Fibroblast of skin of abdomen (primary cell): Measurements from ENCODE around the gene PIM3.
A peak's percentile ranks its signal among the peaks of the same experiment; 100 is the strongest.
"Not testable (repeated sequence)": the region's sequence is repeated elsewhere in the genome, so short reads cannot be mapped to it uniquely, and the experiment has no call there.

Experiments
- DNase-seq: peaks from one replicate; pipeline ENCODE4 v3.0.0-alpha.2; 2013

PIM3 gene

GRCh38 chr22:49968313-49968830 is 7.8 kb downstream of the PIM3 start:
- no peak for DNase-seq

- no peak for DNase-seq
These were observed 8.5 kb downstream of the PIM3 start for GRCh38 chr22:49968831-49969661.

- DNase-seq, result no peak
These were observed 9.4 kb downstream of the PIM3 start for GRCh38 chr22:49969751-49970527.

GRCh38 chr22:49970528-49971231 is 10.1 kb downstream of the PIM3 start:
- peak; percentile 96 for DNase-seq

GRCh38 chr22:49971232-49972162 is 10.9 kb downstream of the PIM3 start:
- no peak for DNase-seq

DNA sequence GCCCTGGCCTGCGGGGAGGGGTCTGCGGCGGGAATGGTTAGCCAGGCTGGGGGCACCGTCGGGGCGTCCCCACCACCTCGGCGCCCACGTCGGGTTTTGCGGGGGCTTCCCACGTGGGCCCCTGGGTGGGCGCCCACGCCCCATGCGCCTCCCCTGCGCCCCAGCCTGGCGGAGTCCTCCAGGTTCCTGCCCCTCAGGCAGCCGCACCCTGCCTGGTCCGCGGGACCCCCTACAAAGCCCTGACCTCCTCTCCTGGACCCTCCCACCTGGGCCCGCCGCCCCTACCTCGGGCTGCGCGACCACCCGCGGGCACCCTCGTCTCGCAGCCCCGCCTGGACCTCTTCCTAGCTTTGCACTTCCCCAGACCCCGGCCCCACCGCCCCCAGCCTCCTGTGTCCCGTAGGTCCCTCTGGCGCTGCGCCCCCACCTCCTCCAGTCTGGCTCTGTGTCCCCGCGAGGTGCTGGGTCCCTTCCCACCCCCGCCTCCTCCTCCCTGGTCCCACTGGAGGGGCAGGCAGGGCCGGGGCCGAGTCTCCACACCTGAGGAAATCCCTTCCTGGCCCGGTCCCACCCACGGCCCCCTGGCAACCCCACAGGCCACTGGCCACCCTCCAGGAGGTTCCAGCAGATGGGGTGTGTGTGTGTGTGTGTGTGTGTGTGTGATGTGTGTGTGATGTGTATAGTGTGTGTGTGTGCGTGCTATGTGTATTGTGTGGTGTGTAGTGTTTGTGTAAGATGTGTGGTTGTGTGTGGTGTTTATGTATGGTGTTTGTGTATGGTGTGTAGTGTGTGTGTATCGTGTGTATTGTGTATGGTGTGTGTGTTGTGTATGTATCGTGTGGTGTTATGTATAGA is 11.8 kb downstream of the PIM3 start:
- DNase-seq, result no peak

DNA sequence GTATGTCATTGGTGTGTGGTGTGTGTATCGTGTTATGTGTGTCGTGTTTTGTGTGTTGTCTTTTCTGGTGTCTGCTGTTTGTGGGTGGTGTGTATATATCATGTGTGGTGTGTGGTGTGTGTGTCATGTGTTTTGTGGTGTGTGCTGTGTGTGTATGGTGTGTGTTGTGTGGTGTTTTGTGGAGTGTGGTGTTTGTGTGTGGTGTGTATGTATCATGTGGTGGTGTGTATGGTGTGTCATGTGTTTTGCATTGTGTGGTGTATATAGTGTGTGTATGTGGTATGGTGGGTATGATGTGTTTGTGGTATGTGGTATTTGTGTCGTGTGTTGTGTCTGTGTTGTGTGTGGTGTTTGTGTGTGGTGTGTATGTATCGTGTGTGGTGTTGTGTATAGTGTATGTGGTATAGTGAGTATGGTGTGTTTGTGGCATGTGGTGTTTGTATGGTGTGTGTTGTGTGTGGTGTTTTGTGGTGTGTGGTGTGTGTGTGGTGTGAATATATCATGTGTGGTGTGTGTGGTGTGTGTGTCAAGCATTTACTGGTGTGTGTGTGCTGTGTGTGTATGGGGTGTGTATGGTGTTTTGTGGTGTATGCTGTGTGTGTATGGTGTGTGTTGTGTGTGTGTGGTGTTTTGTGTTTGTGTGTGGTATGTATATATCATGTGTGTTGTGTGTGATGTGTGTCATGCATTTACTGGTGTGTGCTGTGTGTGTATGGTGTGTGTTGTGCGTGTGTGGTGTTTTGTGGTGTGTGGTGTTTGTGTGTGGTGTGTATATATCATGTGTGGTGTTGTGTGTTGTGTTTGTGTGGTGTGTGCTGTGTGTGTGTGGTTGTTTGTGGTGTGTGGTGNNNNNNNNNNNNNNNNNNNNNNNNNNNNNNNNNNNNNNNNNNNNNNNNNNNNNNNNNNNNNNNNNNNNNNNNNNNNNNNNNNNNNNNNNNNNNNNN is 12.7 kb downstream of the PIM3 start:
- DNase-seq, result no peak

DNA sequence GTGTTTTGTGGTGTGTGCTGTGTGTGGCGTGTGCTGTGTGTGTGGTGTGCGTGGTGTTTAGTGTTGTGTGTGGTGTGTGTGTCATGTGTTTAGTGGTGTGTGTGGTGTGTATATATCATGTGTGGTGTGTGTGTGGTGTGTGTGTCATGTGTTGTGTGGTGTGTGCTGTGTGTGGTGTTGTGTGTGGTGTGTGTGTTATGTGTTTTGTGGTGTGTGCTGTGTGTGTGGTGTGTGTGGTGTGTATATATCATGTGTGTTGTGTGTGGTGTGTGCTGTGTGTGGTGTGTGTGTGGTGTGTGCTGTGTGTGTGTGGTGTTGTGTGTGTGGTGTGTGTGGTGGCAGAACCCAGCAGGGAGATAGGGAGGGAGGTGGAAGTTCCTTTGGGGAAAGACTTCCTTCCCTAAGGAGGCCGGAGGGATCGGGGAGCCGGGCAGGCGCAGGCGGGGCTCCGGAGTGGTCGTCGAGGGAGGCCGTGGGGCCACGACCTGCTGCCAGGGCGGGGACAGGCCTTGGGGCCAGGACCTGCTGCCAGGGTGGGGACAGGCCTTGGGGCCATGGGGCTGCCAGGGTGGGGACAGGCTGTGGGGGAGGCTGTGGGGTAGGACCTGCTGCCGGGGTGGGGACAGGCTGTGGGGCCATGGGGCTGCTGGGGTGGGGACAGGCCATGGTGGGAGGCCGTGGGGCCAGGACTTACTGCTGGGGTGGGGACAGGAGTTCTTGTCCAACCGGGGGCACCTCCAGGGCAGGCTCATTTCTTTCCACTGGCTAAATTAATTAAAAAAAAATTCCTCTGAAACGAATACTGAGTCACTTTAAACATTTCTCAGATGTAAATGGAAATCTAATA is 15.2 kb downstream of the PIM3 start:
- DNase-seq, result peak; percentile 16

- DNase-seq, result no peak
These were observed 16.0 kb downstream of the PIM3 start for GRCh38 chr22:49976439-49977175.

DNA sequence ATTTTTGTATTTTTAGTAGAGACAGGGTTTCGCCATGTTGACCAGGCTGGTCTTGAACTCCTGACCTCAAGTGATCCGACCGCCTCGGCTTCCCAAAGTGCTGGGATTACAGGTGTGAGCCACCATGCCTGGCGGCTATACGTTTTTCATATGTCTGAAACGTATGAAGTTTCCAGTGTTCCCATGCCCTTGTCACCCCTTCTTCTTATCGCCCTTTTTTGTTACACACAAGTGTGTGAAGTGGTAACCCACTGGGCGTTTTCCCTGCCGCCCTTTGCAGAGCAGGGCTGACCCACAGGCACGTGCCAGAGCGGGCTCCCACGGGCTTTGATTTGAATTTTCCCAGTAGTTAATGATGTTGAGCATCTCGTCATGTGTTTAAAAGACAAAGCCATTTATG is 17.0 kb downstream of the PIM3 start:
- DNase-seq, result no peak

- DNase-seq, result no peak
These were observed 19.2 kb downstream of the PIM3 start for GRCh38 chr22:49979587-49980264.

- DNase-seq, result not testable (repeated sequence)
These were observed 21.2 kb downstream of the PIM3 start for GRCh38 chr22:49981799-49982198.

DNA sequence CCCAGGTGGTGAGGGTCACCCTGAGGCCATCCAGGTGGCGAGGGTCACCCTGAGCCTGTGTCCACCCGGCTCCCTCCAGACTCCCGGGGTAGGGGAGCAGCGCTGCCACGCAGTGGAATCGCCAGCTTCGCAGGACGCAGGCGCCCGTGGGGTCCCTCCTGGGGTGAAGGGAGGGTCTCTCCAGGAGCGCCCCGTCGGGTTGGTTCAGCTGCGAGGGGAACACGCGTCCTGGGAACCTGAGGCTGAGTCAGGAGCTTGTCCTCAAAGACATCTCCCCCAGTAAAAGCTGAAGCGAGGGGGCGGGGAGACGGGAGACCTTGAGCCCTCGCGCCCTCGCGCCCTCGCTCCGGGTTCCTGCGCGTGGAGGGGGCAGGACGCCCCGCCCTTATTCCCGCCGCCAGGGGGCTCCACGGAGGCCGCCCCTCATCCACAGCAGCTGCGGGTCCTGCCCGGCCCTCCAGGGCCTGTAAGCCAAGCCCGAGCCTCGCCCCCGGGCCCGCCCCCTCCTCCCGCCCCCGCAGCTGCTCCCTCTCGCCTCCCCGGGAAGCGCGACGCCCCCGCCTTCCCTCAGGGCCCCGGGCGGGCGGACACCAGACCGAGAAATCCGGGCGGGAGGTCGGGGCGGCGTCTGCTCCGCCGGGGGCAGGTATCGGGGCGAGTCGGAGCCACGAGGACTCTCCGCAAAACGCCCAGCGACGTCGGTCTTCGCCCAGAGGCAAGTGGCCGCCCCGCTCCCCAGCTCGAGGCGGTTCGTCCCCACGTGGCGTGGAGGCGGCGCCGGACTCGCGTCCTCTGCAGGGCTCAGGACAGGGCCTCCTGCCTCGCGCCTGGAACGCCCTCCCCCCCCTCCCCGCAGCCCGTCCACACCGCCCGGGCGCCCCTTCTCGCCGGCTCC is 22.8 kb downstream of the PIM3 start:
- no peak for DNase-seq

- DNase-seq, result no peak
These were observed 25.8 kb downstream of the PIM3 start for GRCh38 chr22:49986325-49986724.

- DNase-seq, result not testable (repeated sequence)
These were observed 29.3 kb downstream of the PIM3 start for GRCh38 chr22:49989826-49990225.

GRCh38 chr22:49991167-49991566 is 30.6 kb downstream of the PIM3 start:
- DNase-seq, result no peak
